H1 (cell line): ENCODE results near the gene LIMK2. TPM values are rescaled to one million over a fixed set of nuclear protein-coding genes. Genes with fewer than 3 reads are reported as not detected.
"Not testable (repeated sequence)": the region's sequence is repeated elsewhere in the genome, so short reads cannot be mapped to it uniquely, and the experiment has no call there.

ENCODE experiments used
- CTCF ChIA-PET: fragments of 300-600 bp; sonication (Branson Sonifier 250); formaldehyde crosslinking; loops from one replicate; lab custom pipeline; 2021; ENCODE audit not compliant: partially characterized antibody; lab: Charles Lee
- POLR2A ChIA-PET: fragments of 300-600 bp; sonication (Branson Sonifier 250); formaldehyde crosslinking; loops from one replicate; lab custom pipeline; 2021; ENCODE audit warnings: inconsistent platforms; ENCODE audit not compliant: partially characterized antibody; lab: Charles Lee
- DNase-seq, 2 experiments: peaks; one replicate each; pipeline versions ENCODE4 v3.0.0 to v3.0.0-alpha.2; 2010 to 2022; ENCODE audit warnings: low spot score in 2 of 2, low read depth in 1 of 2, mixed read lengths in 1 of 2
- FAIRE-seq: peaks from 2 replicates; lab custom pipeline; 2011; peaks lifted over from hg19 to GRCh38; lab: Jason Lieb, UNC
- H2AFZ ChIP-seq: 2 replicates; pipeline ENCODE4 v1.8.1; 2012; ENCODE audit warnings: low read length, inconsistent platforms
- H2AK5ac ChIP-seq: 2 replicates; pipeline ENCODE4 v1.6.1; 2013; ENCODE audit warnings: low read depth, low read length
- H2BK120ac ChIP-seq: replicated peaks from 2 replicates; pipeline ENCODE3; 2013; ENCODE audit warnings: low read depth, low read length, inconsistent platforms
- H2BK12ac ChIP-seq: 2 replicates; pipeline ENCODE4 v1.6.1; 2013; ENCODE audit warnings: low read depth, low read length
- H2BK15ac ChIP-seq: 2 replicates; pipeline ENCODE4 v1.6.1; 2013; ENCODE audit warnings: low read length
- H2BK20ac ChIP-seq: 2 replicates; pipeline ENCODE4 v1.6.1; 2013; ENCODE audit warnings: low read length
- H2BK5ac ChIP-seq: 2 replicates; pipeline ENCODE4 v1.6.1; 2013; ENCODE audit warnings: low read depth, low read length
- H3K14ac ChIP-seq: 2 replicates; pipeline ENCODE4 v1.6.1; 2013; ENCODE audit warnings: inconsistent platforms; ENCODE audit not compliant: insufficient read length
- H3K18ac ChIP-seq: 2 replicates; pipeline ENCODE4 v1.6.1; 2013; ENCODE audit warnings: low read length; ENCODE audit errors: extremely low read depth
- H3K23ac ChIP-seq: 2 replicates; pipeline ENCODE4 v1.6.1; 2013; ENCODE audit warnings: inconsistent platforms; ENCODE audit not compliant: insufficient read length
- H3K23me2 ChIP-seq: 2 replicates; pipeline ENCODE4 v1.6.1; 2013; ENCODE audit warnings: low read depth, low read length
- H3K27ac ChIP-seq: 2 replicates; pipeline ENCODE4 v1.6.1; 2011; ENCODE audit warnings: low read depth, low read length, inconsistent platforms
- H3K27me3 ChIP-seq, 4 experiments: replicated peaks in 1 of 4; 1 replicate in 1 of 4; 2 replicates in 3 of 4; pipeline versions ENCODE4 v1.6.1 to v1.8.1; 2011 to 2013; ENCODE audit warnings: low read length in 3 of 4, mild to moderate bottlenecking in 3 of 4, inconsistent platforms in 2 of 4, mixed read lengths in 2 of 4, moderate library complexity in 1 of 4; ENCODE audit not compliant: control insufficient read depth in 3 of 4, insufficient read depth in 3 of 4; ENCODE audit errors: extremely low read depth in 1 of 4
- H3K36me3 ChIP-seq, 4 experiments: 2 replicates each; pipeline versions ENCODE4 v1.6.1 to v1.8.1; 2011 to 2013; ENCODE audit warnings: mild to moderate bottlenecking in 4 of 4, low read length in 3 of 4, moderate library complexity in 2 of 4, control low read depth in 1 of 4, inconsistent platforms in 1 of 4; ENCODE audit not compliant: insufficient read depth in 4 of 4, control insufficient read depth in 2 of 4
- H3K4ac ChIP-seq: replicated peaks from 2 replicates; pipeline ENCODE3; 2013; ENCODE audit warnings: low read length, low read depth, mixed read lengths, inconsistent platforms; ENCODE audit not compliant: insufficient read length
- H3K4me1 ChIP-seq, 4 experiments: replicated peaks in 1 of 4; 1 replicate in 1 of 4; 2 replicates in 3 of 4; pipeline versions ENCODE4 v1.6.1 to v1.8.1; 2011 to 2013; ENCODE audit warnings: low read length in 3 of 4, inconsistent platforms in 2 of 4, mixed read lengths in 1 of 4; ENCODE audit not compliant: insufficient read depth in 4 of 4, control insufficient read depth in 3 of 4
- H3K4me2 ChIP-seq, 2 experiments: 2 replicates each; pipeline versions ENCODE4 v1.6.1 to v1.8.1; 2011 to 2013; ENCODE audit warnings: low read depth in 2 of 2, low read length in 2 of 2, control low read depth in 1 of 2, inconsistent platforms in 1 of 2, mild to moderate bottlenecking in 1 of 2; ENCODE audit not compliant: insufficient read depth in 1 of 2
- H3K4me3 ChIP-seq, 4 experiments: fragments of 200-600, 300-600 bp in 1 of 4; sonication (generic), shearing (Covaris generic), sonication (Bioruptor Twin) in 1 of 4; 2 replicates each; pipeline versions ENCODE4 v1.5.1 to v1.8.1; 2011 to 2016; ENCODE audit warnings: low read length in 4 of 4, low read depth in 3 of 4, control low read depth in 2 of 4, inconsistent platforms in 2 of 4, mild to moderate bottlenecking in 2 of 4, mixed read lengths in 1 of 4, moderate library complexity in 1 of 4; ENCODE audit not compliant: insufficient read depth in 2 of 4; ENCODE audit errors: extremely low read depth in 1 of 4
- H3K56ac ChIP-seq: replicated peaks from 2 replicates; pipeline ENCODE3; 2013; ENCODE audit warnings: low read depth, mild to moderate bottlenecking, mixed read lengths, low read length, inconsistent platforms; ENCODE audit not compliant: insufficient read length
- H3K79me1 ChIP-seq: 2 replicates; pipeline ENCODE4 v1.6.1; 2013; ENCODE audit warnings: low read depth, low read length, control low read depth
- H3K79me2 ChIP-seq, 2 experiments: 2 replicates each; pipeline versions ENCODE4 v1.6.1 to v1.8.1; 2012 to 2013; ENCODE audit warnings: low read length in 2 of 2, mild to moderate bottlenecking in 2 of 2, inconsistent platforms in 1 of 2; ENCODE audit not compliant: insufficient read depth in 2 of 2, control insufficient read depth in 1 of 2
- H3K9ac ChIP-seq, 4 experiments: replicated peaks in 1 of 4; 1 replicate in 1 of 4; 2 replicates in 3 of 4; pipeline versions ENCODE4 v1.6.1 to v1.8.1; 2011 to 2013; ENCODE audit warnings: low read depth in 3 of 4, low read length in 3 of 4, control low read depth in 2 of 4, mild to moderate bottlenecking in 2 of 4, moderate library complexity in 2 of 4, inconsistent platforms in 1 of 4; ENCODE audit errors: extremely low read depth in 1 of 4
- H3K9me3 ChIP-seq, 2 experiments: 2 replicates each; pipeline versions ENCODE4 v1.6.1 to v1.8.1; 2012 to 2013; ENCODE audit warnings: mild to moderate bottlenecking in 2 of 2, moderate library complexity in 2 of 2, control low read depth in 1 of 2, inconsistent platforms in 1 of 2, low read depth in 1 of 2, low read length in 1 of 2, mixed read lengths in 1 of 2; ENCODE audit not compliant: insufficient read depth in 2 of 2
- H4K20me1 ChIP-seq, 2 experiments: replicated peaks in 1 of 2; 2 replicates each; pipeline versions ENCODE3 to v1.8.1; 2011 to 2013; ENCODE audit warnings: inconsistent platforms in 2 of 2, low read length in 2 of 2, mild to moderate bottlenecking in 1 of 2; ENCODE audit not compliant: insufficient read depth in 2 of 2, control insufficient read depth in 1 of 2
- H4K5ac ChIP-seq: 2 replicates; pipeline ENCODE4 v1.6.1; 2013; ENCODE audit warnings: low read length, low read depth, mixed read lengths, inconsistent platforms; ENCODE audit not compliant: insufficient read length
- H4K8ac ChIP-seq: 2 replicates; pipeline ENCODE4 v1.8.0; 2013; ENCODE audit warnings: mild to moderate bottlenecking, moderate library complexity, low read length, inconsistent platforms; ENCODE audit not compliant: insufficient read depth; ENCODE audit errors: extremely low read depth
- H4K91ac ChIP-seq: replicated peaks from 2 replicates; pipeline ENCODE3; 2013; ENCODE audit warnings: low read length, mixed read lengths, inconsistent platforms; ENCODE audit not compliant: insufficient read length
- WGBS, 2 experiments: shearing (Covaris generic) in 1 of 2; methylation state at CpG; one replicate each; pipeline versions ENCODE4 v1.1.6 to v1.1.7; 2013 to 2015; ENCODE audit warnings: low lambda C conversion rate in 2 of 2, mixed read lengths in 2 of 2, inconsistent platforms in 1 of 2, low coverage in 1 of 2, missing lambda C conversion rate in 1 of 2; ENCODE audit not compliant: insufficient replicate concordance in 2 of 2, insufficient coverage in 1 of 2, insufficient read length in 1 of 2; ENCODE audit errors: extremely low coverage in 1 of 2, missing lambda C conversion rate in 1 of 2; 5-methylcytosine and 5-hydroxymethylcytosine counted together
- polyA plus RNA-seq, 7 experiments: library from polyadenylated mRNA; depleted of rRNA in 3 of 7; stranded (reverse) in 5 of 7; unstranded in 2 of 7; fragments of >200 nt in 5 of 7; fragments of 200-250 nt in 2 of 7; gene quantifications; 1 replicate in 5 of 7; 2 replicates in 1 of 7; 4 replicates in 1 of 7; pipeline versions ENCODE4 v1.2.1 to v1.2.3, GENCODE V29; 2011 to 2013; ENCODE audit warnings: missing spikeins in 2 of 7, mixed read lengths in 2 of 7
- total RNA-seq: library from RNA; stranded (reverse); fragmentation: NEBNext Ultra II Directional; extraction: Animal tissue kit (Norgen Biotek cat#: 25700); gene quantifications from 2 replicates; pipeline ENCODE4 v1.2.1, GENCODE V29; 2021

The LIMK2 gene
- total and polyA plus RNA-seq, 2 of the 8 experiments (the other 6 are each of a cell fraction or from before 2014, with no cell fraction given): 13.2 to 37.6 TPM

DNA sequence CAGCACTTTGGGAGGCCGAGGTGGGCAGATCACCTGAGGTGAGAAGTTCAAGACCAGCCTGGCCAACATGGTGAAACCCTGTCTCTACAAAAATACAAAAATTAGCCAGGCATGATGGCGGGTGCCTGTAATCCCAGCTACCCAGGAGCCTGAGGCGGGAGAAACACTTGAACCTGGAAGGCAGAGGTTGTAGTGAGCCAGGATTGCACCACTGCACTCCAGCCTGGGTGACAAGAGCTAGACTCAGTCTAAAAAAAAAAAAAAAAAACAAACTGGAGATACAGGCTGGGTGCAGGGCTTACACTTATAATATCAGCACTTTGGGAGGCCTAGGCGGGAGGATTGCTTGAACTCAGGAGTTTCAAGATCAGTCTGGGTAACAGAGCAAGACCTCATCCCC is 23.9 kb downstream of the LIMK2 start:
- not testable (repeated sequence) for H2AFZ ChIP-seq, H3K36me3 ChIP-seq, H3K23ac ChIP-seq, H3K9ac ChIP-seq, H3K4me3 ChIP-seq, H4K91ac ChIP-seq, H2BK20ac ChIP-seq, H3K79me2 ChIP-seq, H3K79me1 ChIP-seq, H3K18ac ChIP-seq, FAIRE-seq, H3K9me3 ChIP-seq, H2AK5ac ChIP-seq, H4K5ac ChIP-seq, H3K27me3 ChIP-seq, H3K14ac ChIP-seq, H3K4ac ChIP-seq, H2BK120ac ChIP-seq, H2BK12ac ChIP-seq, H2BK5ac ChIP-seq, H4K8ac ChIP-seq, H3K4me1 ChIP-seq, H3K27ac ChIP-seq, DNase-seq, H2BK15ac ChIP-seq, H4K20me1 ChIP-seq, H3K56ac ChIP-seq, H3K23me2 ChIP-seq, H3K4me2 ChIP-seq
- POLR2A ChIA-PET: interaction anchor here (1.5 kb wide), 1 partner anchor 23 kb away, joined by 5 read pairs; no protein-coding TSS in a partner anchor
- 88% methylated on average over 4 of the region's 4 CpGs; no CpG with 5 or more reads in 1 of the 2 experiments for WGBS, 2 experiments
- CTCF ChIA-PET: interaction anchor here (0.6 to 2.1 kb wide), 5 partner anchors 11 to 101 kb away, joined by 3 to 7 read pairs (median 3); partner anchors contain the start of gene LIMK2
